ENCODE measurements around the gene COG3.

Gene COG3

DNA sequence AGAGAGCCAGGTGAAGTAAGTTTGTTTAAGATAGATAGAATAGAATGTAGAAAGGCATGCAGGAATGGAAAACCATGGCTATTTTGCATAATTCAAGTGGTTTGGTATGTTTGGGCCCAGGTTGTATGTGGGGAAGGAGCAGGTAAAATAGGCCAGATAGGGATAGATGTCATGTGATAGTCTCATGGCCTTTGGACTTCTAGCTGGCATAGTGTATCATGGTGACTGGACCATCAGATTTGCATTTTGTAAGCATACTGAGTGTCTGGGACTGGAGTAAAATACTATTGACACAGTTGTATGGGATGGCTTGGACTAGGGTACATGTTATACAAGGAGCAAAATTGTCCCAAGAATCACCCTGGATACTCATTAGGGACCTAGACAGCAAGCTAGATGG lies 38.9 kb downstream of the COG3 start:
- DNase-seq (ENCODE audit: low read depth in 2 of 2), result no peak

DNA sequence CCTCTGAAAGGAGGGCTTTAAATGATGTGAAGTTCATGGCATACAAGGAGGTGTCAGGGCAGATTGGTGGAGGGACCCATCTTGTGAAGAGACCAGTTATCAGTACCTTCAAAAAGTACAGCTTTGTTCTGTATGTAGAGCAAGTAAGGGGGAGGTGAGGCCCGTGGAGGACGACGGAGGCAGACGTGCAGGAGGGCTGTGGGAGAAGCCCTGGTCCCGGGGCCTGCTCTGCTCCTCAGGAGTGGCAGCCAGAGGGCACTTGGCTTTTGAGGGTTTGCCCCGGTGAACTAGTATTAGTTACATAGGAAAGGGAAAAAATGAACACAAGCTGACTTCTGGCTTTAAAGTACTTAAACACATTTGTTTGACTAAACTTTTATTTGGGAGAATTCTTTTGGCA lies 42.1 kb downstream of the COG3 start:
- DNase-seq (ENCODE audit: low read depth in 2 of 2), result no peak

DNA sequence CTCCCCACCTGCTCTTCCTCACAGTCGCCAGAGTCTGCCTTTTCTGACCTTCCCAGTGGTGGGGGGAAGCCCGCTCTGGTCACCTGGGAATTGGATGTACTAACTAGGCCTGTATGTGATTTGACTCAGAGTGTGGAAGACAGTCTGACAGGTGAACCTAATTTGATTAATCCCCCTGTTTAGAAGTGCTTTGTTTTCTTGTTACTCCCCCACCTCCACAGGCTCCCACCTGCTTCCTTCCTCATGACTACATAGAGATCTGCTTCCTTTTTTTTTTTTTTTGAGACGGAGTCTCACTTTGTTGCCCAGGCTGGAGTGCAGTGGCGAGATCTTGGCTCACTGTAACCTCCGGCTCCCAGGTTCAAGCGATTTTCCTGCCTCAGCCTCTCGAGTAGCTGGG lies 44.0 kb downstream of the COG3 start:
- DNase-seq (ENCODE audit: low read depth in 2 of 2), result no peak

DNA sequence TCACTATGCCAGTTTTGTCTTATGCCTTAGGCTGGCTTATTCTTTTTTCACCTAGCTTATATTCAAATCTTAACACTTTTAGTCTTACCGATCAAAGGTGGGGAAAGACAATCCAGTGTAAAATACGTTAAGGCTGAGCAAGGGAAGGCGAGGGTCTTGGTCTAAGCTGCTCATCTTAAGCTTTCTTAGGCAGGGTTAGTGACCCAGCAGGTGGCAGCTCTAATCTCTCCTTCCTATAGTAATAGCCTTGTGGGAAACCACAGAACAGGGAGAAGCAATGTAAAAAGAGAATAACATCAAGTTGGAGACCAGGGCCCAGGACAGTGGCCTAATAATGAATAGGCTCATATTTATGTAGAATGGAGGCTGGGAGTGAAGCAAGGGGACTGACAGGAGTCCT lies 45.9 kb downstream of the COG3 start:
- DNase-seq (ENCODE audit: low read depth in 2 of 2), result no peak

DNA sequence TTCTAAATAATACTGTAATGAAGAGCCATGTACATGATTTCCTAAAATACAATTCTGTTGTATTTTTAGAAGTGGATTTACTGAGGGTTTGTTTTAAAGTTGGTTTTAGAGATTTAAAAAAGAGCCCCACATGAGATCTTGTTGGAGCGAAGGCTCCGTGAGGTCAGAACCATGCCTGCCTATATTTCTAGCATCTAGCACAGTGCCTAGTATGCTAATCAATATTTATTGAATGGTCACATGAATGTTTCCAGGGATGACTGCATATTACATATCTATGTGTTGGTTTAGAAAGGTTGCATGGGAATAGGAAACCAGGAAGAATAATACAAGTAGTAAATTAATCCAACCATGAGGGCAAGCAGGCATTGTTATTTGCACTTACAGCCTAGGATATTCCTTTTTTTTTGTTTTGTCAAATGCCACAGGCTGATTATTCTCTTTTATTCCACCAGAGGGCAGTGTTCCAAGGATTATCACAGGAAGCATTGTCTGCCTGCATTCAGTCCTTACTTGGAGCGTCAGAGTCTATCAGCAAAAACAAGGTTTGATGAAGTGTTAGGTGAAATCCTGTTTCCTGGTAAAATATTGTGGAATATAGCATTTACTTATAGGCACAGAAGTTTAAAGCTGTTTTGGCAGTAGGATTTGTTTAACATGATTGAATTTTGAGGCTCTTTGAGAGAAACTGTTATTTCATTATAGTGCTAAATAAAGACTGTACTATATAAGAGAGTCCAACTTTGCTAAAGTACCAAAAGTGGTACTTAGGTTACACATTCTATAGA lies 46.8 kb downstream of the COG3 start:
- no peak for DNase-seq (ENCODE audit: low read depth in 2 of 2)

DNA sequence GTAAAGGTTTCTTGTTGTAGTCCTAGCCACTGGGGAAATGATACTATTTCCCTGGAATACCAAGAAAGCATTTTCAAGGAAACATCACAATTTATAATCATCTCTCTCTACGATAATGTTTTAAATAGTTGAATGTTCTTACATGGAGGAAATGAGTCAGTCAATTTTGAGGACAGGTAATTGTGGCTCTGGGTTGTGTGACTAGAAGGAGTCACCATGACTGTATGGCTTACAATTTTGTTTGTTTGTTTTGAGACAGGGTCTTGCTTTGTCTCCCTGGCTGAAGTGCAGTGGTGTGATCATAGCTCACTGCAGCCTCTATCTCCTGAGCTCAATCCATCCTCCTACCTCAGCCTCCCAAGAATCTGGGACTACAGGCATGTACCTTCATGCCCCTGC lies 47.4 kb downstream of the COG3 start:
- DNase-seq (ENCODE audit: low read depth in 2 of 2), result no peak

DNA sequence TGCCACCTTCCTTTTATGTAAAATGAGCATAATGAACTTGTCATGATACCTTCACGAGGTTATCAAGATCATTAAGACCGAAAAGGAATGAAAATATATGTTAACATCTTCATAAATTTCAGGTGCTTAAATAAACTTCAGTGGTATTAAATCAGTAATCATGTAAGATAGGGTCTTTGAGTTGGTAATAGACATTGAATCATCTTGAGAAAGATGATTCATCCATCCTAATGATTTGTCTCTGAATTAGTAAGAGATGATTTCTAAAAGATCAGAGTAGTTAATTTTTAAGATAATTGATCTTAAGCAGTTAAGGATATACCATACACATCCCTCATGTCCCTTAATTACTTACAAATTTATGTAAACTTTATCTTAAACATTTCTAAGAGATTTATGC lies 52.0 kb downstream of the COG3 start:
- DNase-seq (ENCODE audit: low read depth in 2 of 2), result no peak

DNA sequence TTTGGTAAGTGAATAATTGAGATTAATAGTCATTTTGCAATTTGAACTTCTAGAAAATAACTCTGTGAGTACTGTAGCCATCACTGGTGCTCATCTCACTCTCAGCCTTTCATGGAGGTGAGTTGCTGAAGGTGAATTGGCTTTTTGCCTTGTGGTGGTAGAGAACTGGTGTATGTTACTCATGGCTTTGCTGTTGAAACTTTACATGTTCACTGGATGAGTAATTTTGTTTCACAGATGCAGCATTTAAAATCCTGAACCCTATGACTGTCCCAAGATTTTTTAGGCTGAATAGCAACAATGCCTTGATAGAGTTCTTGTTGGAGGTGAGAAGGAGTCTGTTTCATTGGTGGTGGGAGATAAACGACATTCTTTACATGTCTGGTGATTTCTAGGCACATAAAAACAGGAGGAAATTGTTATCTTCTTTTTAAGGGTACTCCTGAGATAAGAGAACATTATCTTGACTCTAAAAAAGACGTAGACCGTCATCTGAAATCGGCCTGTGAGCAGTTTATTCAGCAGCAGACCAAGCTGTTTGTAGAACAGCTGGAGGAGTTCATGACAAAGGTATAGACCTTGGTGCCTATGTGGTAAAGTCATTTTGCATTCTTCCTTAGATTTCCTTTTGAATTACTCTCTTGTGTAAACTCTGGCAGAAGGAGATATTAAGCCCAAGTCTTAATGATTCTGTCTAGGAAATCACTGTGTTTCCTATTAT lies 53.9 kb downstream of the COG3 start:
- DNase-seq (ENCODE audit: low read depth in 2 of 2), result no peak

DNA sequence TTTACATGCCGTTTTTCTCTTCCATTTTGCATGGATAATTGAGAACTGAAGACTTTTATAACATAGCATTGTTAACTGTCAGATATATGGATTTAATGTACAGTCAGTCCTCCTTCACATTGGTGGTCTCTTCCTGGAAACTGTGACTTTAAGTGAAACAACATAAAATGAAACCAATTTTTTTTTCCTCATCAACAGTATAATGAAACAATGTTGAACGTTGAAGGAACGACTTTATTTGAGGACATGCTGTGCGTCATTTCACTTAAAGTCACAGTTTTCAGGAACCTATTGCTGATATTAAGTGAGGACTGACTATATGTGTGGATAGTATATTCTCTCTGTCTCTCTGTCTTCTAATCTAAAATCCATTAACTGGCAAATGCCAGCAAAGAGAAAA lies 54.8 kb downstream of the COG3 start:
- DNase-seq (ENCODE audit: low read depth in 2 of 2), result no peak

DNA sequence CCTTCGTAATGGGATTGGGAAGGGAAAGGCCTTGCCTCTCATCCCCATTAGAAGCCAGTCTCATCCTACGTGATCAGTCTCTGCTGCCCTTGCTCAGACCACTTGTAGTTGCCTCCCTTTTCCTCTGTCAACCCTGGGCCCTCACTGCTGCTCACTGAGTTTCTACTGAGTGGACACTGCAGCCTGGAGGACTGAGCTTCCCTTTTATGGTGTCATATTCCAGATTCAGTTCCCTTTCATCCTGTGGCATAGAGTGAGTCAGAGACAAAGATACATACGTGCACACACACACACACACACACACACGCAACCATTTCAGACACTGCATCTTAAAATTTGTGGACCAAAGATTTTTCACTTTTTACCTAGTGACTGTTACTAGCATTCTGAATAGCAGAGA lies 56.6 kb downstream of the COG3 start:
- DNase-seq (ENCODE audit: low read depth in 2 of 2), result no peak

DNA sequence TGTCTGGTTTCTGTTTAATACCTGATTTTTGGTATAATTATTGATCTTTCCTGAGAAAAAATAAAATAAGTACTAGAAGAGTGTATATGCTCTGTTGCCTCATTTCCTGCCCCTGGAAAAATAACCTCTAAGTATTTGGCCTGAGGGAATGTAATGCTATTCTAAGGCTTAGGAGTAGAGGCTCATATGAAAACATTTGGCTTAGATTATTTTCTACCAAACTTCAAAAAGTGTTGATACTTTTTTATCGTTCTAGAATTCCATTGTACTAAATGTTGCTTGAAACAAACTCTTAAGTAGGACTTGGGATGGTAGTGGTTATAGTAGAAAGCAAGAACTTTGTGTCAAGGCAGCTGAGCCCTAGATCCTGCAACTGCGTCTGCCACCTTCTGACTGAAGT lies 57.8 kb downstream of the COG3 start:
- no peak for DNase-seq (ENCODE audit: low read depth in 2 of 2)

DNA sequence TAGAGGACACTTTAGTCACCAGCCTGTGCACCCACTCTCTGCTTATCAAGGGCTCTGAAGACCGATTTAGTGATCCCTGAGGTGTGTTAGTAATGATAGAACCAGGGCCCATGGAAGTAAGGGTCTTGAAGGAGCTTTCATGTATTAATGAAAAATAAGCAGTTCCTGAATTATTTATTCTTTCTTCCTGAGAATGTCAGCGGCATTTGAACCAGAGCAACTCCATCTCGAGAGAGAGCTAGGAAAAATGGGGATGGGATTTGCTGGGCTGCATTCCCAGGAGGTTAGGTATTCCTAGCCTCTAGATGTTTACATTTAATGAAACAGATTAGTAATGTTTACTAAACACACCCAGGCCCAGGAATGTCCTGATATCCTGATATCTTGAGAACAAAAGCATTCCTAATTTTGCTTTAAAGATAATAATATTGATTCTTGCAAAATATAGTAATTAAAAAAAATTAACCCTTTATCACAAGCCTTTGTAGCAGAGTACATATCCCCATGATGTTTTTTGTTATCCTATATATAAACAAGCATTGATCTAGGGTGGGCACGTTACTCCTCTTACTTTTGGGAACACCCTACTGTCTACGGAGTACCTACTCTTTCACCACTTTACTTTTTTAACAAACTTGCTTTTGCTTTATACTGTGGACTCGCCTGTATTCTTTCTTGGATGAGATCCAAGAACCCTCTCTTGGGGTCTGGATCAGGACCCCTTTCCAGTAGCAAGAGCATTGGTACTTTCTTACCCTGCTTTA lies 63.1 kb downstream of the COG3 start:
- no peak for DNase-seq (ENCODE audit: low read depth in 2 of 2)

DNA sequence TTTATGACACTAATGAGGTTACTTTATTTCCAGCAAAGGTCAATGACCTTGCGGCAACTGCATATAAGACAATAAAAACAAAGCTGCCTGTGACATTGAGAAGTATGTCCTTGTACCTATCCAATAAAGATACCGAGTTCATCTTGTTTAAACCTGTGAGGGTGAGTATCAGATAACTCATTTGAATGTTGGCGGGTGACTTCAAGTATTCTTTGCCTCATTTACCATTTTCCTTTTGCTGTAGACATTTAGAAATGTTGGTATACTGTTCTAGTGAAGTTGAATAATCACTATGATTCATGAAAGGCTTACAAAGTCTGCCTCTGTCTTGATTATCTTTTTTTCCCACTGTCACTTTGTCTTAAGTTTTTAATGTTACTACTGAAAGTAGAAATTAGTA lies 65.0 kb downstream of the COG3 start:
- no peak for DNase-seq (ENCODE audit: low read depth in 2 of 2)

DNA sequence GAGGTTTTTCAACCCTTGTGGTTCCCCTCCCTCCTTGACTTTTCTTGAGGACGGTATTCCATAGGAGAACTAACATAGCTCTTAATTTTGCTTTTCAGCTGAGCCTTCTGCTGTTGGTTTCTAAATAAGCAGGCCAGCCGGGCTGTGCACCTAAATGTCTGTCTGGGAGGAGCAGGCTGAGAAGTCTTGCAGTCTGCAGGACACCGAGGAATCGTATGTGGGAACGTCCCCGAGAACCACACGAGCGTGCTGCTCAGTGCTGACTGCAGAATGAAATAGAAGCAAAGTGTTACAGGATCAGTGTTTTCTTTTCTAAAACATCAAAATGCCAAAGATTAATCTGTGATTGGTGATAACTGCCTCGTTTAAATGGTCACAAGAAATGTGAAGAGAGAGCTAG lies 69.9 kb downstream of the COG3 start:
- no peak for DNase-seq (ENCODE audit: low read depth in 2 of 2)

DNA sequence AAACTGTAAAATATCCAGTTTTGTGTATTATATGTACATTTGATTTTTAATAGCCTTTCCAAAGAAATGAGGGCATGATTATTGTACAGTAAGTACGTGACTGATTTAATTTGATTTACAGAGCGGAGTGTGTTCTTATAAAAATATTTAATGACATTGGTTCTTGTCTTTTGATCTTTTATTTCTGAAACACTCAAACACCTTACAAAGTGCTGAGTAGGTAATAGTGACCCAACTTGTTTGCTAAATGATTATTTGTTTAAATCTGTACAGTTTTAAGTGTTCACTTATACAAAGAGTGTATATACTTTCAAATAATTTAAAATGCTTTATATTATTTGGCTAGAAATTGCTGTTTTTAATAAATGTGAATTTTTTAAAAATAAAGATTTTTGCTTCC lies 71.5 kb downstream of the COG3 start:
- DNase-seq (ENCODE audit: low read depth in 2 of 2), result no peak

DNA sequence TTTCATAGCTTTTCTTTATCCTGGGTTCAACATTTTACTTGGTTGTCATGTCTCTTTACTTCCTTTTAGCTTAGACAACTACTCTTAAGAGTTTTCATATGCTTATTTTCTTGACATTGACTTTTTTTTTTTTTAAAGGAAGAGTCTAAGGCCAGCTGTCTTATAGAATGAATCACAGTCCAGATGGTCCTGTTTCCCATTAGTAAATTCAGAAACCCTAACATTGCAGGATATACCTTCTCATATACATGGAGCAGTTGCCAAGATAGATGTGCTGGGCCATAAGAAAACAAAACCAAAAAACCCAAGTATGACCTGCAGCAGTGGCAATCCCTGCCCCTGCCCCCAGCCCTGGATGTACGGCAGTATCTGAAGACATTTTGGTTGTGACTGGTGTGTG lies 72.8 kb downstream of the COG3 start:
- no peak for DNase-seq (ENCODE audit: low read depth in 2 of 2)

DNA sequence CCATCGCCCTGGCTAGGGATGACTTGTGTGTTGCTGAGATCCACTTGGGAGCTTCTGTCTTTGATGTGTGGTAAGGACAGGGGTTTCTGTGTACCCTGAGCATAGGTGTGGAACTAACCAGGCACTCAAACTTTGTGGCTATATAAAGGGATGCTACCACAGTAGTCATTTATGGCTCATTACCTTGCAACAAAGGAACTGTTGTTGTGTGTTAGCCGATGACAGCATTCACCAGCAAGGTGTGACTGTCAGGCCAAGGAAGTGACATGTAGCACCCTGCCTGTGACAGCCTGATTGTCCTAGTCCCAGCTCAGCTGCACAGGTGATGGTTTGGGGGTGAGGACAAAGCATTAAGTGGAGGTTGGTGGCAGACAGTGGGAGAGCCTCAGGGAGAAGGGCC lies 73.6 kb downstream of the COG3 start:
- DNase-seq (ENCODE audit: low read depth in 2 of 2), result no peak

DNA sequence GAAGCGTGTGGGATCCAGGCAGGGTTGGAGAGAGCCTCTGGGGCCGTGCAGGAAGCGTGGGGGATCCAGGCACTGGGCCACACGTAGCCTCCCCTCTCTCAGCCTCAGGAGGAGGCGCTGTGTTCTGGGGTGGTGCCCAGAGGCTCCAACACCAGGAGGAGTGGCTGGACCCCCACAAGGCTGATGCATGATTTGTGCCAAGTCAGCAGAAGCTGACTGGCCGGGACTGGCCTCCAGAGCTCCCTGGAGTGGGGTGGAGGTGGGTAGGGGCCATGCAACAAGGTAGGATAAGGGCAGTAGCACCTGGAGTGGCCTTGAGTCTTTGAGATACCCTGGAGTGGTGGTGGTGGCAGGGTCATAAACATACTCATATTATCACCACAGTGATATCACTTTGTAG lies 75.5 kb downstream of the COG3 start:
- no peak for DNase-seq (ENCODE audit: low read depth in 2 of 2)

DNA sequence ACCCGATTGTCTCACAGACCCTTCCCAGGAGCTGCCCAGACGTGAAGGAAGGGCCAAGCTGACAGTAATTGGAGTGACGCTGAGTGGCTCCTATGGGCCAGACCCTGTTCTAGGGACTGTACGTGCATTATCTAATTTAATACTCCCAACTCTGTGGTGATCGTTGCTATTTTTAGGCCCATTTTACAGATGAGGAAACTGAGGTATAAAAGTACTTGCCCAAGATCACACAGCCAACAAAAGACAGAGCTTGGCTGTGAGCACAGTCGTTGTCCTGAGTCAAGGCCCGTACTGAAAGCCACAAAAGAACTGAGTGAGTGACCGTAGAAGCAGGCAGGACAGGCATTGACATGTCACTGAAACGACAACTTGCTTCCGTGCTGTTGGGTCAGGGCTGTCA lies 76.1 kb downstream of the COG3 start:
- DNase-seq (ENCODE audit: low read depth in 2 of 2), result no peak

DNA sequence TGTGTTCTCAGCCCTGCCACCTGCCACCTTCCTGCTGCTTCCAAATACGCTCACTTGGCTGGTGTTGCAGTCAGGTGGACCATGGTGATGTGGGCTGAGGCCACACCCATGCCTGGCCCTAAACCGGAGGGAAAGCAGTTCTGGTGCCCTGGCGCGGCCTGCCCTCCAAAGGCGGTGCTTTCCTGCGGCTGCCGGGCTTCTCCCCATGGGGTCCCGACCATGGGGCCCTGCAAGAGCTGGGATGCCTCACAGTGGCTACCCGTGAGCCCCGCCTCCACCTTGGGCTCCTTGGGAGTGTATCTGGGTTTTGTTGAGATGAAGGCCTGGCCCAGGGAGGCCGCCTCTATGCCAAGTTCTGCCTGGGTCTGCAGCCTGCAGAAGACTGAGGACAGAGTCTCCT lies 77.1 kb downstream of the COG3 start:
- no peak for DNase-seq (ENCODE audit: low read depth in 2 of 2)

DNA sequence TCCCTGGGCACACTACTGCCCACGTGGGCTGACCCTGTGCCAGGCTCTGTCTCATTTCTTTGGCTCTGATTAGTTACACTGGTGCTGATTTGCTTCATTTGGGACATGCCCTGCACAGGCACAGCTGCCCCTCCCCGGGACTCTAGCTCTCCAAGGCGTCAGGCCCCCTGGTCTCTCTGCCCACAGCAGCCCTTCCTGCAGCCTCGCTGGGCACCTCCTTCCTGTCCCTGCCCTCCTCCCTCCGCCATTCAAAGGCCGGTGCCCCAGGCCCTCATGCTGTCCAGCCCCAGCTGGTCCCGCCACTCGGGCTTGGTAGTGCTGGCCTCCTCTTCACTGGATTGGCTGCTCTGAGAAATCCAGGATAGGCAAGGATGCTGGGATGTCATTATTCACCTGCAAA lies 77.7 kb downstream of the COG3 start:
- no peak for DNase-seq (ENCODE audit: low read depth in 2 of 2)

DNA sequence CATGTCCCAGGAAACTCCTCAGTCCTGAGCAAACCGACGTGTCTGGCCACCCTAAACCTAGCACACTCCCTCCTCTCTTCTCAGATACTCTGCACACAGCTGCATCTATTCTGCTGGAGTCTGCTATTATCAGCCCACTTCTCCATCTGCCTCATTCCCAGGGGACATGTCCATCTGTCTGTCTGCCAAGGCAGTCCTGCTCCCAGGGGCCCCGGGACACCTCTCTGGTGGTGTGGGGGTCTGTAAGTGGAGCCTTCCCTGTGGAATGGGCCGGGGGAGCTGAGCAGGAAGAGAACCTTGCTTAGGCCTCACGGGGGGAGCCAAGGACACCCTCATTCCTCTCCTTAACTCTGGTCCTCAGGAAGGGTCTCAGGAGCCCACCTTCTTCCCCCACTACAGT lies 78.1 kb downstream of the COG3 start:
- DNase-seq (ENCODE audit: low read depth in 2 of 2), result no peak

DNA sequence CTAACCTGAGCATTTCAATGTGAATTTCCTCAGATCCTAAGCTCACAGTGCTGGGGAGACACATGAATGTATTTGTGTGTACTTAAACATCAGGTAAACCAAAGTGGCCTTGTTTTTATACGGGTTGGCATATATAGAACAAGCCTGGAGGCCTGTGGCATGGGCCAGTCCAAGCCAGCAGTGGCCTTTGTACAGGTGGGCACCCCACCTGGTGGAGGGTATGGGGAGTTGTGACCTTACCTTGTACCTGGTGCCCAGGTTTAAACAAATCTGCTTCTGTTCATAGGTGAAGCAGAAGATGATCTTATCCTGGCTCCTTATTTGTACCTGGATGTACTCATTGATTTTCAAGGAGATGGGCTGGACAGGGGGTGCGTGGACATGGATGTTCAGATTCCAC lies 79.8 kb downstream of the COG3 start:
- DNase-seq (ENCODE audit: low read depth in 2 of 2), result no peak
